GM12874 (cell line): Measurements from ENCODE around the gene EFS.

Experiments
- TF ChIP-seq, protein P1 (sequence below): IDR thresholded peaks from 2 replicates; pipeline ENCODE4 v1.5.1; 2011; ENCODE audit warnings: low read depth, mild to moderate bottlenecking, control low read depth, low read length, moderate library complexity; ENCODE audit not compliant: insufficient read depth

Gene EFS

DNA sequence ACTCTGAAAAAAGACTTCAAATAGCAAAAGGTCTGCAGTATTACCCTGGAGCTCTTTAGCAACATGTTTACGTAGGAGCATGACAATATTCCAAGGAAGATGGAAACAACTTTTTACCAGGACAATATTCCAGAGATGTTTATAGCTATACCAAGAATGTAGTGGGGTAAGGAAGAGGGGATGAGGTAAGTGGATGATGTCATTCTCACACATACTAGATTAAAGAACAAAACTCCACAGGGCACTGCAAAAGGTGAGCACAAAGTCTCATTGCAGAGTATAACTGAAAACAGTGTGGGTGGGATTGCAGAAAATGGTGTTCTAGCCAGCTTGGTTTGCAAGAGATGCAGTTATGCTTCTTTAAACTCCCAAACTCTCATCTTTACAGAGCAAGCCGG lies 20.3 kb upstream of the EFS start:
- TF ChIP-seq, protein P1, sequence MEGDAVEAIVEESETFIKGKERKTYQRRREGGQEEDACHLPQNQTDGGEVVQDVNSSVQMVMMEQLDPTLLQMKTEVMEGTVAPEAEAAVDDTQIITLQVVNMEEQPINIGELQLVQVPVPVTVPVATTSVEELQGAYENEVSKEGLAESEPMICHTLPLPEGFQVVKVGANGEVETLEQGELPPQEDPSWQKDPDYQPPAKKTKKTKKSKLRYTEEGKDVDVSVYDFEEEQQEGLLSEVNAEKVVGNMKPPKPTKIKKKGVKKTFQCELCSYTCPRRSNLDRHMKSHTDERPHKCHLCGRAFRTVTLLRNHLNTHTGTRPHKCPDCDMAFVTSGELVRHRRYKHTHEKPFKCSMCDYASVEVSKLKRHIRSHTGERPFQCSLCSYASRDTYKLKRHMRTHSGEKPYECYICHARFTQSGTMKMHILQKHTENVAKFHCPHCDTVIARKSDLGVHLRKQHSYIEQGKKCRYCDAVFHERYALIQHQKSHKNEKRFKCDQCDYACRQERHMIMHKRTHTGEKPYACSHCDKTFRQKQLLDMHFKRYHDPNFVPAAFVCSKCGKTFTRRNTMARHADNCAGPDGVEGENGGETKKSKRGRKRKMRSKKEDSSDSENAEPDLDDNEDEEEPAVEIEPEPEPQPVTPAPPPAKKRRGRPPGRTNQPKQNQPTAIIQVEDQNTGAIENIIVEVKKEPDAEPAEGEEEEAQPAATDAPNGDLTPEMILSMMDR: no peak

DNA sequence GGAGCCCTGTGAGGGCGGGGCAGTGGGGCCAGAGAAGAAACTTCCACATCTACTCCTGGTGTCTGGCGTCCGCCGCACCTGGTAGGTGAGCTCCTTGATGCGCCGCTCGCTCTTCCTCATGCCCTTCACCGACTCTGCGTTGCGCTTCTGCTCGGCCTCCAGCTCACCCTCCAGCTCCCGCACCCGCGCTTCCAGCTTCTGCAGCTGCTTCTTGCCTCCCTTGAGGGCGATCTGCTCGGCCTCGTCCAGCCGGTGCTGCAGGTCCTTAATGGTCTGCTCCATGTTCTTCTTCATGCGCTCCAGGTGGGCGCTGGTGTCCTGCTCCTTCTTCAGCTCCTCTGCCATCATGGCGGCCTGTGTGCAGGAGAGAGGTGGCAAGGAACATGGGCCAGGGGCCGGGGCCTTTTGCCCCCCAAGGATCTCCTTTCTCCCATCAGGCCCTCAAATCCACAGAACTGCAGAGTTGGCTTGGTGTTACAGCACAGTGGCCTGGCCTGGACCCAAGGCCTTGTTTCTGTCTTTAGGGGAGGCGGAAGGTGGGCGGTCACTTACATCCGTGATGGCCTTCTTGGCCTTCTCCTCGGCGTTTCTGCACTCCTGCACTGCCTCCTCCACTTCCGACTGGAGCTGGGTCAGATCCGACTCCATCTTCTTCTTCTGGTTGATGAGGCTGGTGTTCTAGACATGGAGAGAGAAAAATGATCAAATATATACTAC lies 19.6 kb upstream of the EFS start:
- TF ChIP-seq, protein P1: no peak

DNA sequence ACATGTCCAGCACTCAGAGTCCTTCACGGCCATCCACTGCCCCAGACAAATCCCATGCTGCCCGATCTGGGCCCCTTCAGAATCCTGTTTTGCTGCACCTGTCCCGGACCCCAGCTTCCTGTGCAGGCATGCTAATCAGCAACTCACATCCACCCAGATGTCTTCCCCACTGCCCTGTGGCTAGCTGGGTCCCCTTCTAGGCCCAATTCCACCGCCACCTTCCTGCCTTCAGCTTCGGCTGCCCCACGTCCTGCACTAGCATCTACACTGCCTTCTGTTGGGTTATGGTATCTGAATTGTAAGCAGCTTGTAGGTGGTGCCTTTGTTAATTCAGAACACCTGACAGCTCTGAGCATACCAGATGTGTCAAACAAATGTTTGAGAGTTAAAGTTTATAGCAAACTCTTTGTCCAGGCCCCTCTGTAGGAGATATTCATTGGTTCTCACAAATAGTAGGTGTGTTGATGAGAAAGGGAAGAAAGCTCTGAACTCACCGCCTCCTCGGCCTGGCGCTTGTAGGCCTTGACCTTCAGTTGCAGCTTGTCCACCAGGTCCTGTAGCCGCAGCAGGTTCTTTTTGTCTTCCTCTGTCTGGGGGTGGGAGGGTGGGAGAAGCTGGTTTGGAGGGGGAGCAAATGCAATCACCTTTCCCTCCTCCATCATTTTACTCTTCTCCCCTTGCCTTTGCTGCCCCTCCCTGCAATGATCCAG lies 17.9 kb upstream of the EFS start:
- TF ChIP-seq, protein P1: no peak

DNA sequence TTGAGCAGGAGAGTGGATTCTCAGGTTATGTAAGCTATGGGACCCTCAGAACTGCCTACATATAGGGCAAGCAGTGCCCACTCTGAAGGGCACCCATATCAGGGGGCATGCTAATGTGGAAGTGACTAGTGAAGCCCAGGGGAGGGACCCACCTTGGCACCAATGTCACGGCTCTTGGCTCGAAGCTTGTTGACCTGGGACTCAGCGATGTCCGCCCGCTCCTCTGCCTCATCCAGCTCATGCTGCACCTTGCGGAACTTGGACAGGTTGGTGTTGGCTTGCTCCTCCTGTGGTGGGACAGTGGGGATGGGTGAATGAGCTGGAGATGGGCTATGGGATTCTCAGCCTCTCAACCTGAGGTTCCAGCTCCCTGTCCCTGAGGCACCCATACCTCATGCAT lies 17.3 kb upstream of the EFS start:
- TF ChIP-seq, protein P1: no peak

DNA sequence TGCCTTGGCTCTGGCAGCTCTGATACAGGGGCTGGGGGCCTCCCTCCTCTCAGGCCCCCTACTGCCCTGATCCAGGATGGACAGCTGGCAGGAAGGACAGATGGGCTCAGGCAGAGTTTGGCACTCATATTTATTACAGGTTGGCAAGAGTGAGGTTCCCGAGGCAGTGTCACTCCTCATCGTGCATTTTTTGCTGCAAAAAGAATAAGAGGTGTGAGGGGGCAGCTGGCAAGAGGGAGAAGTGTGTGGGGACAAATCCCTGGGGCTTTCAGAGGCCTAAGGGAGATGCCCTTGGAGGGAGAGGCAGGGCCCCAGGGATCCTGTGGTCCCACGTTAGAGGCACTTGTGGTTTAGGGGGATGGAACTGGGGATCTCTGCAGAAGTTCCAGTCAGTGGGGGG lies 16.9 kb upstream of the EFS start:
- TF ChIP-seq, protein P1: no peak

DNA sequence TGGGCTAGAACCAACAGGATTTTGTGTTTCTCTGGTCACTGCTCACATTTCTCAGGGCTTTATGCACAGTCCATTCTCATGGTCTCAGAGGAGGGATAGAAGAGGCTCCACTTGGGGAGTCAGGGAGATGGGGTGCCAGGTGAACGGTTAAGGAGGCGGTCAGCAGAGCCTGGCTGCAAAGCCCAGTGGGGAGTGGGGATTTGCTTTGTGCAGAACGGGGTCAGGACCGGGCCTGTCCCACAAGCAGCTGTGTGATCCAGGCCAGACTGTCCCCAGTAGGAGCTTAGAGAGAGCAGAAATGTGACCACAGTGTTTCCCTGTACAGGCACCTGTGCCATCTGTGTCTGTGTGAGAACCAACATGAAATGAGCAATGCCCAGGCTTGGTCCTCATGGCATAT lies 16.0 kb upstream of the EFS start:
- TF ChIP-seq, protein P1: no peak

DNA sequence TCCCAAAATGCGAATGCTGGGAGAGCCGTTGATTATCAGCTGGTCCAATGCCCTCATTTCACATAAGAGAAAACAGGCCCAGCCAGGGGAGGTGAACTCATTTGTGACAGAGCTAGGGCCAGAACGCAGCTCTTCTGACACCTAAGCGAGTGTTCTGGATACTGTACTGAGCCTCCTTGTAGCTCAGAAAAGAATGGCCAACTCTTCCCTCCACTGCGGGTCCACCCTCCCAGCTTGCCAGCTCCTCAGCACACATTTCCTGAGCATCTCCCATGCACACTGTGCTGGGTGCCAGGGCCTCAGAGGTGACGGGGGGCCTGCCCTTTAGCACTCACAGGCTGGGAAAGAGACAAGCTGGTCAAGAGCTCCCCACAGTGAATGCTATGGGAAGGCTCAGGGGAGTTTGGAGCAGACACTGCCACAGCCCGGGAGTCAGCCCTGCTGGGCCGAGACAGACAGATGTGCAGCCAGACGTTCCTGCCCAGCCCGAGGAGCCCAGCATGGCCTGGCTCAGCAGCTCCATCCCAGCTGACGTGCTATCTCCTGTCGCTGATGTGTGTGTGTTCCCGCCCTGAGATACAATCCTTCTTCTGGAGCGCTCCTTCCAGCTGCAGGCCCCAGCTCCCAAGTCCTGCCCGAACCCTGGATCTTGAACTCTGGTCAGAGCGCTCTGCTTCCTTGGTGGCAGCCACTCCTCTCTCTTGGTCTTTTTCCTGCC lies 15.4 kb upstream of the EFS start:
- TF ChIP-seq, protein P1: no peak
